Activated naive CD8-positive, alpha-beta T cell treated with anti-CD3 and anti-CD28 coated beads, Interleukin-2, amount 10 ng/mL, durations not matched to agents 7 days and 5 days (primary cell): ENCODE results near the gene DNAJB11. TPM values are rescaled to one million over a fixed set of nuclear protein-coding genes. Genes with fewer than 3 reads are reported as not detected.
"Not testable (repeated sequence)": the region's sequence is repeated elsewhere in the genome, so short reads cannot be mapped to it uniquely, and the experiment has no call there.

Experiments
- ATAC-seq: fragments of 150-1000 bp; cut with Tn5 transposase; one replicate; pipeline ENCODE4 v1.10.0; 2021; ENCODE audit warnings: low read depth, moderate library complexity
- POLR2A ChIA-PET: fragments of 350-600 bp; sonication (Branson Sonifier 250); formaldehyde crosslinking; loops from one replicate; lab custom pipeline; 2021; ENCODE audit warnings: antibody characterized with exemption; lab: Charles Lee
- DNase-seq: peaks from one replicate; pipeline ENCODE4 v3.0.0; 2021
- H3K27ac Mint-ChIP-seq: one replicate; pipeline ENCODE4 v1.8.0; 2022; ENCODE audit warnings: mild to moderate bottlenecking, mixed read lengths
- H3K27me3 Mint-ChIP-seq: one replicate; pipeline ENCODE4 v1.8.0; 2022; ENCODE audit warnings: mild to moderate bottlenecking, moderate library complexity, mixed read lengths
- H3K36me3 Mint-ChIP-seq: one replicate; pipeline ENCODE4 v1.8.0; 2021; ENCODE audit warnings: mild to moderate bottlenecking, mixed read lengths
- H3K4me1 Mint-ChIP-seq: one replicate; pipeline ENCODE4 v1.8.0; 2021; ENCODE audit warnings: mixed read lengths
- H3K4me3 Mint-ChIP-seq: one replicate; pipeline ENCODE4 v1.8.0; 2022; ENCODE audit warnings: mild to moderate bottlenecking, moderate library complexity, mixed read lengths
- H3K9me3 Mint-ChIP-seq: one replicate; pipeline ENCODE4 v1.8.0; 2021; ENCODE audit warnings: mixed read lengths
- total RNA-seq, 2 experiments: library from RNA; stranded (reverse); gene quantifications; one replicate each; pipeline ENCODE4 v1.2.3, GENCODE V29; 2021

Gene DNAJB11
- total RNA-seq, 2 experiments from 2014 or later = 37.0 to 41.2 TPM

GRCh38 chr3:186569779-186570095, 783 bp upstream of the DNAJB11 start:
- peak overlapping the region; percentile 96 for H3K4me3 Mint-ChIP-seq
- H3K27me3 Mint-ChIP-seq = no peaks in the 10 kb centered on the region
- H3K27ac Mint-ChIP-seq = peak overlapping the region; percentile 99
- no peaks in the 10 kb centered on the region for H3K9me3 Mint-ChIP-seq
- peaks cover 8% of the 10 kb centered on the region for H3K36me3 Mint-ChIP-seq
- no peak for DNase-seq
- ATAC-seq = no peak
- POLR2A ChIA-PET = interaction anchor here (0.9 to 5.4 kb wide), 13 partner anchors 14 to 637 kb away, joined by 3 to 50 read pairs (median 5); partner anchors contain the start of genes EIF4A2 and TRA2B
- H3K4me1 Mint-ChIP-seq = peaks cover 33% of the 10 kb centered on the region

GRCh38 chr3:186570941-186571643, 572 bp downstream of the DNAJB11 start:
- peaks cover 11% of the 10 kb centered on the region for H3K36me3 Mint-ChIP-seq
- peak overlapping the region; percentile 99 for H3K27ac Mint-ChIP-seq
- peak overlapping the region; percentile 96 for H3K4me3 Mint-ChIP-seq
- DNase-seq = no peak
- H3K27me3 Mint-ChIP-seq = no peaks in the 10 kb centered on the region
- H3K4me1 Mint-ChIP-seq = peaks cover 28% of the 10 kb centered on the region
- no peak for ATAC-seq
- no peaks in the 10 kb centered on the region for H3K9me3 Mint-ChIP-seq
- POLR2A ChIA-PET = interaction anchor here (0.6 to 5.4 kb wide), 10 partner anchors 12 to 638 kb away, joined by 3 to 50 read pairs (median 5); partner anchors contain the start of genes EIF4A2 and TRA2B

- Mint-ChIP-seq H3K27me3 (no peaks in the 10 kb centered on the region), H3K27ac (peak overlapping the region; percentile 99), H3K4me3 (peak overlapping the region; percentile 96), H3K36me3 (peaks cover 11% of the 10 kb centered on the region), H3K4me1 (peaks cover 26% of the 10 kb centered on the region), H3K9me3 (no peaks in the 10 kb centered on the region)
- ATAC-seq = no peak
- no peak for DNase-seq
- POLR2A ChIA-PET = interaction anchor here (3.0 to 5.4 kb wide), 2 partner anchors 212 to 634 kb away, joined by 32 to 50 read pairs; partner anchors contain the start of genes EIF4A2 and TRA2B
Measured at GRCh38 chr3:186571644-186572013, 1.1 kb downstream of the DNAJB11 start.

DNA sequence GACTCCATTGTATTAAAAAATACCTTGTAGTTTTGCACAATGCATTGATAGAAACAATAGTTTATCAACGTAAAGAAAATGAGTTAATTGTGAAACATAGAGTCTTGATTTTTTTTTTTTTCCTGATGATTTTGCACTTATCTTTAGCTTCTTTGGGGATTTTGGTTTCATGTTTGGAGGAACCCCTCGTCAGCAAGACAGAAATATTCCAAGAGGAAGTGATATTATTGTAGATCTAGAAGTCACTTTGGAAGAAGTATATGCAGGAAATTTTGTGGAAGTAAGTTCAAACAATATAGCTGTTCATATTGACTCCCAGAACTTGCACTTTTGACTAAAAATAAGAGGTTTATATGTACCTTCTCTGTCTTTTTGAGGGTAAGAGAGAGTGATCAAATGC, 7.0 kb downstream of the DNAJB11 start:
- peaks cover 15% of the 10 kb centered on the region for H3K36me3 Mint-ChIP-seq
- POLR2A ChIA-PET = no interaction called here

DNA sequence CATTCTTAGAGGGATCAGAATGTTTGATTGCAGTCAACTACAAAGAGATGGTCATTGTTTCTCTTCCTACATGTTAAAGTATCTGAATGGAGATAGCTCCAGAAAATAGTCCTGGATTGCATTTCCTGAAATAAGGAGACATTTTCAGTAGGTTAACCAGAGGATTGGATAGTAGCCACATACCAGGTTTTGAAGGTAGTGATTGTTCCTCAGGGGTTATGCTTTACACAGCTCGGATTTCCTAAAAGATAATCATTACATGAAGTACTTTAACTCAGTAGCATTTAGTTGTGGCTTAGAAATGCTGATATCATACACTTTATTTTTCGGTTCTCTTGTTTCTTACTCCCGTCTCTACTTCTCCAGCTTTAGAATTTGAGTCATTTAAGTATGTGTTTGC, 10.3 kb downstream of the DNAJB11 start:
- no peak overlapping the region for H3K27ac Mint-ChIP-seq
- H3K27me3 Mint-ChIP-seq = no peaks in the 10 kb centered on the region
- ATAC-seq (no peak), DNase-seq (no peak)
- H3K4me3 Mint-ChIP-seq = no peak overlapping the region
- no peaks in the 10 kb centered on the region for H3K4me1 Mint-ChIP-seq
- POLR2A ChIA-PET = no interaction called here
- H3K36me3 Mint-ChIP-seq = peaks cover 16% of the 10 kb centered on the region
- H3K9me3 Mint-ChIP-seq = no peaks in the 10 kb centered on the region

More for the DNA sequence above, 7.0 kb downstream of the DNAJB11 start:
- Mint-ChIP-seq H3K9me3 (no peaks in the 10 kb centered on the region), H3K4me3 (no peak overlapping the region), H3K4me1 (peaks cover 4% of the 10 kb centered on the region), H3K27me3 (no peaks in the 10 kb centered on the region), H3K27ac (no peak overlapping the region)
- DNase-seq (no peak), ATAC-seq (no peak)

GRCh38 chr3:186582541-186582940, 12.0 kb downstream of the DNAJB11 start:
- Mint-ChIP-seq H3K9me3 (no peaks in the 10 kb centered on the region), H3K4me1 (no peaks in the 10 kb centered on the region), H3K27ac (no peak overlapping the region), H3K4me3 (no peak overlapping the region), H3K27me3 (no peaks in the 10 kb centered on the region), H3K36me3 (peaks cover 15% of the 10 kb centered on the region)
- POLR2A ChIA-PET = interaction anchor here (2.4 kb wide), 1 partner anchor 12 kb away, joined by 6 read pairs; the partner anchor contains the start of gene DNAJB11
- no peak for ATAC-seq
- no peak for DNase-seq

DNA sequence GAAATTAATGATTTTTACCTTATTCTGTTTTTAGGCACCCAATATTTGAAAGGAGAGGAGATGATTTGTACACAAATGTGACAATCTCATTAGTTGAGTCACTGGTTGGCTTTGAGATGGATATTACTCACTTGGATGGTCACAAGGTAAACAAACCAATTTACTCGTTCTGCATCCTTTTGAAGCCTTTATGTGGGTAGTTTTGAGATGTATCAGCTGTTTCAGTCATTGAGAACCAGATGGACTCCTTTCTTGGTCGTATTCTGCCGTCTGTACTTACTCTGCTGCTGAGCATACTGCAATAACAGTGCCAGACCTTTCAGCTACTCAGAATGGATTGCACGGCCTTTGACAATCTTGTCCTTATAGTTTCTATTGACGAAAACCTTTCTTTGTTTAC, 13.3 kb downstream of the DNAJB11 start:
- ATAC-seq (no peak), DNase-seq (no peak)
- H3K27me3 Mint-ChIP-seq = no peaks in the 10 kb centered on the region
- peaks cover 14% of the 10 kb centered on the region for H3K36me3 Mint-ChIP-seq
- no peaks in the 10 kb centered on the region for H3K9me3 Mint-ChIP-seq
- POLR2A ChIA-PET = interaction anchor here (2.4 kb wide), 1 partner anchor 14 kb away, joined by 6 read pairs; the partner anchor contains the start of gene DNAJB11
- H3K4me3 Mint-ChIP-seq = no peak overlapping the region
- H3K4me1 Mint-ChIP-seq = peaks cover 6% of the 10 kb centered on the region
- H3K27ac Mint-ChIP-seq = no peak overlapping the region

- H3K36me3 Mint-ChIP-seq = peaks cover 12% of the 10 kb centered on the region
- POLR2A ChIA-PET, H3K4me3 Mint-ChIP-seq, H3K27ac Mint-ChIP-seq, DNase-seq, H3K27me3 Mint-ChIP-seq, H3K9me3 Mint-ChIP-seq, ATAC-seq: not testable (repeated sequence)
- H3K4me1 Mint-ChIP-seq = peaks cover 18% of the 10 kb centered on the region
Measured at GRCh38 chr3:186586245-186586644, 15.7 kb downstream of the DNAJB11 start.

DNA sequence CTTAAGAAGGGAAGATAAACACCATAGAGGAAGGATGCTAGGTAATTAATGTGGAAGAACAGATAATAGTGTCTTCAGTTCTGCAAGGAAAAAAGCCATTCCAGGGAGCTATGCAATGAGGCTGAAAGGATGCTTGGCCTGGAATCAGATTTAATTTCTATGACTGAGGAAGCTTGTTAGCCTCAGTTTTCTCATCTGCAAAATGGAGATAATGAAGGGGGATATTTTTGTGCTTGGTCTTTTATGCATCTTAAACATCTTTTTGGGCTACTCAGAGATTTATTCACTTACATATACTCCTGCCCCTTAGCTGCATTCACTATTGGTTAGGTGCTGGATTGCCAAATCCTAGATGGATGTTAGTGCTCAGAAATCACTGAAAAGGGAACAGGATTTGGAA, 16.7 kb downstream of the DNAJB11 start:
- H3K9me3 Mint-ChIP-seq = no peaks in the 10 kb centered on the region
- H3K27ac Mint-ChIP-seq = no peak overlapping the region
- H3K36me3 Mint-ChIP-seq = peaks cover 12% of the 10 kb centered on the region
- no peak overlapping the region for H3K4me3 Mint-ChIP-seq
- POLR2A ChIA-PET = interaction anchor here (0.6 kb wide), 1 partner anchor 190 kb away, joined by 4 read pairs; no protein-coding TSS in a partner anchor
- peaks cover 18% of the 10 kb centered on the region for H3K4me1 Mint-ChIP-seq
- ATAC-seq (no peak), DNase-seq (no peak)
- no peaks in the 10 kb centered on the region for H3K27me3 Mint-ChIP-seq

DNA sequence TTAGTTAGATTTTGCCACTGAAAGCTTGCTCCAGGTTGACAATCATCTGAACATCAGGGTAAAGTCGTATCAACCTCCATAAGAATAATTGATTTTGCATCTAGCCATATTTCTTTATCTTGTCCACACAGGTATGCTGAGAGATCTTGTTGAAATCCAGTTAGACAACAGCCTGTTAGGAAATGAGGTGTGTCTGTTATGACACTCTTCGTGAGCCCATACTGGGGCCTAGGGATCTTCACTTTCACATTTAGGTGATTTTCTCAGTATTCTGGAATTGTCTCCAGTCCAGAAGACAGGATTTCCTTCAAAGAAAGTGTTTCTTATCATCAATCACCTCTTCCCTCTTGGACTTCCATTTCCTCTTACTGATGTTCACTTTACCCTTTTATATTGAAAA, 18.1 kb downstream of the DNAJB11 start:
- H3K4me3 Mint-ChIP-seq = no peak overlapping the region
- H3K27me3 Mint-ChIP-seq = no peaks in the 10 kb centered on the region
- H3K27ac Mint-ChIP-seq = no peak overlapping the region
- ATAC-seq (no peak), DNase-seq (no peak)
- peaks cover 8% of the 10 kb centered on the region for H3K36me3 Mint-ChIP-seq
- H3K4me1 Mint-ChIP-seq = peaks cover 18% of the 10 kb centered on the region
- POLR2A ChIA-PET = no interaction called here
- no peaks in the 10 kb centered on the region for H3K9me3 Mint-ChIP-seq

GRCh38 chr3:186589121-186589520, 18.6 kb downstream of the DNAJB11 start:
- POLR2A ChIA-PET = interaction anchor here (0.6 kb wide), 1 partner anchor 18 kb away, joined by 3 read pairs; no protein-coding TSS in a partner anchor
- ATAC-seq = no peak
- Mint-ChIP-seq H3K4me3 (no peak overlapping the region), H3K4me1 (peaks cover 18% of the 10 kb centered on the region), H3K27ac (no peak overlapping the region), H3K27me3 (no peaks in the 10 kb centered on the region), H3K9me3 (no peaks in the 10 kb centered on the region), H3K36me3 (peaks cover 6% of the 10 kb centered on the region)
- DNase-seq = no peak

- no peak for DNase-seq
- Mint-ChIP-seq H3K4me3 (no peak overlapping the region), H3K27me3 (no peaks in the 10 kb centered on the region), H3K4me1 (peaks cover 18% of the 10 kb centered on the region), H3K36me3 (peaks cover 2% of the 10 kb centered on the region), H3K9me3 (no peaks in the 10 kb centered on the region), H3K27ac (no peak overlapping the region)
- ATAC-seq = peak; percentile 57
- POLR2A ChIA-PET = interaction anchor here (0.6 to 1.5 kb wide), 2 partner anchors 17 to 194 kb away, joined by 3 to 5 read pairs; partner anchors contain the start of gene EIF4A2
Measured at GRCh38 chr3:186589856-186590579, 19.5 kb downstream of the DNAJB11 start.

GRCh38 chr3:186590580-186591295, 20.2 kb downstream of the DNAJB11 start:
- no peak overlapping the region for H3K27ac Mint-ChIP-seq
- peaks cover under 1% of the 10 kb centered on the region for H3K36me3 Mint-ChIP-seq
- no peak for ATAC-seq
- POLR2A ChIA-PET = interaction anchor here (1.5 kb wide), 1 partner anchor 193 kb away, joined by 5 read pairs; the partner anchor contains the start of gene EIF4A2
- no peak for DNase-seq
- no peaks in the 10 kb centered on the region for H3K27me3 Mint-ChIP-seq
- peaks cover 18% of the 10 kb centered on the region for H3K4me1 Mint-ChIP-seq
- H3K9me3 Mint-ChIP-seq = no peaks in the 10 kb centered on the region
- no peak overlapping the region for H3K4me3 Mint-ChIP-seq
